Measurements from ENCODE around the gene PRMT3. TPM values are rescaled to one million over a fixed set of nuclear protein-coding genes. Genes with fewer than 3 reads are reported as not detected.

The PRMT3 gene
- polyA plus RNA-seq, 3 donors: 4.5 to 8.4 (median 6.1) TPM

DNA sequence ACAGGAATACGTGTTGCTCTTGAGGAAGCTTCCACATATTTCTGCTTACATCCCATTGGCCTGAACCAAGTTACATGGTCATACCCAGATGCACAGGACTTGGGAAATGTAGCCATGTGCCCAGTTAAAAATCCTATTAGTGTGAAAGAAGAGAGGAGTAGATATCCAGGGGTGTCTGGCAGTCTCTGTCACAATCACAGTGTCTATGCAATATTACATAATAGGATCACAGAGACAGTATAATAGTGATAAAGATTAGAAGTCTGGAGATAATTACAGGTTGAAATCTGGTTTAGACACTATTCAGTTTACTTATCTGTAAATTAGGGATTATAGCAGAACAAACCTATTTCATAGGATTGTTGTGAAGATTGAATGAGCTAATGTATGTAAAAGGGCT, 149.3 kb downstream of the PRMT3 start:
- WGBS (ENCODE audit: insufficient coverage): no CpG with 5 or more reads among the region's 1 CpG
- H3K9ac ChIP-seq (ENCODE audit: insufficient read depth, low read length, poor library complexity, severe bottlenecking): no peak overlapping the region
- no peaks in the 10 kb centered on the region for H3K27me3 ChIP-seq (ENCODE audit: control insufficient read depth in 2 of 2, insufficient read depth in 2 of 2, low read length in 2 of 2)
- H3K27me3 Mint-ChIP-seq (ENCODE audit: low read depth in 3 of 3): peaks cover 0 to 3% (median 0%) of the 10 kb centered on the region in 3 donors
- H3K9me3 Mint-ChIP-seq: peaks cover 10 to 16% (median 11%) of the 10 kb centered on the region in 7 donors
- no peak overlapping the region for H3K4me3 Mint-ChIP-seq
- no peak overlapping the region for H3K4me2 ChIP-seq (replicated peaks; ENCODE audit: extremely low read depth, low read length, poor library complexity, severe bottlenecking)
- no peaks in the 10 kb centered on the region for H4K20me1 ChIP-seq (ENCODE audit: insufficient read depth, low read length)
- no peak for DNase-seq
- intact Hi-C loops (cut with micrococcal nuclease): no loop called here
- H3K4me1 Mint-ChIP-seq: no peaks in the 10 kb centered on the region
- no peaks in the 10 kb centered on the region for H3K36me3 Mint-ChIP-seq
- H3K4me3 ChIP-seq (replicated peaks in 1 of 3; ENCODE audit: low read depth in 2 of 3, low read length in 3 of 3): no peak overlapping the region
- H3K36me3 ChIP-seq (replicated peaks in 1 of 2; ENCODE audit: control insufficient read depth in 1 of 2, insufficient read depth in 2 of 2, low read length in 2 of 2): no peaks in the 10 kb centered on the region
- no peaks in the 10 kb centered on the region for H3K4me1 ChIP-seq (ENCODE audit: control insufficient read depth in 1 of 2, insufficient read depth in 2 of 2, low read length in 2 of 2)
- H3K79me2 ChIP-seq (ENCODE audit: insufficient read depth, low read length): no peaks in the 10 kb centered on the region
- no peak overlapping the region for H3K27ac ChIP-seq (ENCODE audit: low read depth in 1 of 2, low read length in 2 of 2)
- peaks cover 0 to 6% of the 10 kb centered on the region in 2 donors for H3K9me3 ChIP-seq (replicated peaks in 1 of 2; ENCODE audit: control insufficient read depth in 1 of 2, insufficient read depth in 1 of 2, low read length in 2 of 2)
- TF ChIP-seq, protein P1, sequence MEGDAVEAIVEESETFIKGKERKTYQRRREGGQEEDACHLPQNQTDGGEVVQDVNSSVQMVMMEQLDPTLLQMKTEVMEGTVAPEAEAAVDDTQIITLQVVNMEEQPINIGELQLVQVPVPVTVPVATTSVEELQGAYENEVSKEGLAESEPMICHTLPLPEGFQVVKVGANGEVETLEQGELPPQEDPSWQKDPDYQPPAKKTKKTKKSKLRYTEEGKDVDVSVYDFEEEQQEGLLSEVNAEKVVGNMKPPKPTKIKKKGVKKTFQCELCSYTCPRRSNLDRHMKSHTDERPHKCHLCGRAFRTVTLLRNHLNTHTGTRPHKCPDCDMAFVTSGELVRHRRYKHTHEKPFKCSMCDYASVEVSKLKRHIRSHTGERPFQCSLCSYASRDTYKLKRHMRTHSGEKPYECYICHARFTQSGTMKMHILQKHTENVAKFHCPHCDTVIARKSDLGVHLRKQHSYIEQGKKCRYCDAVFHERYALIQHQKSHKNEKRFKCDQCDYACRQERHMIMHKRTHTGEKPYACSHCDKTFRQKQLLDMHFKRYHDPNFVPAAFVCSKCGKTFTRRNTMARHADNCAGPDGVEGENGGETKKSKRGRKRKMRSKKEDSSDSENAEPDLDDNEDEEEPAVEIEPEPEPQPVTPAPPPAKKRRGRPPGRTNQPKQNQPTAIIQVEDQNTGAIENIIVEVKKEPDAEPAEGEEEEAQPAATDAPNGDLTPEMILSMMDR (IDR thresholded peaks at IDR 0.05): no peak
- H3K27ac Mint-ChIP-seq: no peak overlapping the region
- no peak overlapping the region for H2AFZ ChIP-seq (ENCODE audit: insufficient read depth, low read depth, low read length, poor library complexity, severe bottlenecking)

DNA sequence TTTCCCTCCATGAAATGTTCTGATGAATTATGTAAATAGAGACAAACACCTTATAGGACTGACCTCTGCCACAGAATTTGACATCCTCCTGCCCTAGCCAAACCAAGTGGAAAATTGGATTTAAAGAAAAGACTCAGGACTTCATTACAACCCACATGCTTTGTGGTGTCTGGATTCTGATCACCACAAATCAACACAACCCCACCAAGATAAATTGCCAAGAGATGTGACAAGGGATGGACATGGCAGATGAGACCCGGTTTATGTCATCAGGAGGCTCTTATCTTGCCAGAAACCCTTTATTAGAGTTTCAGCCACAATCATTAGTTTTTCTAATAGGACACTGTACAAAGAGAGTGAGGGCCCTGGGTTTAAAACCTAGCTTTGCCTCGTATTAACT, 154.0 kb downstream of the PRMT3 start:
- Histone ChIP-seq H3K27ac (ENCODE audit: low read depth in 1 of 2, low read length in 2 of 2) (no peak overlapping the region), H3K79me2 (ENCODE audit: insufficient read depth, low read length) (no peaks in the 10 kb centered on the region), H3K27me3 (ENCODE audit: control insufficient read depth in 2 of 2, insufficient read depth in 2 of 2, low read length in 2 of 2) (no peaks in the 10 kb centered on the region), H2AFZ (ENCODE audit: insufficient read depth, low read depth, low read length, poor library complexity, severe bottlenecking) (no peak overlapping the region), H3K9ac (ENCODE audit: insufficient read depth, low read length, poor library complexity, severe bottlenecking) (no peak overlapping the region), H3K4me1 (ENCODE audit: control insufficient read depth in 1 of 2, insufficient read depth in 2 of 2, low read length in 2 of 2) (no peaks in the 10 kb centered on the region), H3K36me3 (replicated peaks in 1 of 2; ENCODE audit: control insufficient read depth in 1 of 2, insufficient read depth in 2 of 2, low read length in 2 of 2) (no peaks in the 10 kb centered on the region), H4K20me1 (ENCODE audit: insufficient read depth, low read length) (no peaks in the 10 kb centered on the region), H3K4me3 (replicated peaks in 1 of 3; ENCODE audit: low read depth in 2 of 3, low read length in 3 of 3) (no peak overlapping the region), H3K4me2 (replicated peaks; ENCODE audit: extremely low read depth, low read length, poor library complexity, severe bottlenecking) (no peak overlapping the region), H3K9me3 (replicated peaks in 1 of 2; ENCODE audit: control insufficient read depth in 1 of 2, insufficient read depth in 1 of 2, low read length in 2 of 2) (peaks cover 0 to 6% of the 10 kb centered on the region in 2 donors)
- H3K4me3 Mint-ChIP-seq: no peak overlapping the region
- H3K27ac Mint-ChIP-seq: no peak overlapping the region
- H3K9me3 Mint-ChIP-seq: peaks cover 7 to 15% (median 12%) of the 10 kb centered on the region in 7 donors
- DNase-seq: no peak
- no CpG with 5 or more reads among the region's 2 CpGs for WGBS (ENCODE audit: insufficient coverage)
- H3K36me3 Mint-ChIP-seq: no peaks in the 10 kb centered on the region
- TF ChIP-seq, protein P1 (IDR thresholded peaks at IDR 0.05): no peak
- peaks cover 3 to 11% (median 7%) of the 10 kb centered on the region in 3 donors for H3K27me3 Mint-ChIP-seq (ENCODE audit: low read depth in 3 of 3)
- no peaks in the 10 kb centered on the region for H3K4me1 Mint-ChIP-seq
- intact Hi-C loops (cut with micrococcal nuclease): no loop called here
